ENCODE results near the gene DCLK2.

Gene DCLK2

GRCh38 chr4:150123087-150123486, 44.8 kb downstream of the DCLK2 start:
- DNase-seq = no peak

- no peak for DNase-seq
These were observed 45.8 kb downstream of the DCLK2 start for GRCh38 chr4:150123796-150124677.

GRCh38 chr4:150126201-150126863, 48.1 kb downstream of the DCLK2 start:
- DNase-seq = no peak

GRCh38 chr4:150126864-150127203, 48.6 kb downstream of the DCLK2 start:
- DNase-seq = no peak

GRCh38 chr4:150127757-150128156, 49.5 kb downstream of the DCLK2 start:
- no peak for DNase-seq

GRCh38 chr4:150130933-150131332, 52.7 kb downstream of the DCLK2 start:
- DNase-seq = no peak

GRCh38 chr4:150131581-150132228, 53.5 kb downstream of the DCLK2 start:
- DNase-seq = no peak

GRCh38 chr4:150133605-150134004, 55.4 kb downstream of the DCLK2 start:
- DNase-seq = no peak

GRCh38 chr4:150135134-150135772, 57.0 kb downstream of the DCLK2 start:
- DNase-seq = no peak

- DNase-seq = no peak
These were observed 57.8 kb downstream of the DCLK2 start for GRCh38 chr4:150136036-150136435.

GRCh38 chr4:150136481-150136880, 58.2 kb downstream of the DCLK2 start:
- no peak for DNase-seq

GRCh38 chr4:150139297-150139865, 61.1 kb downstream of the DCLK2 start:
- no peak for DNase-seq

GRCh38 chr4:150140774-150141400, 62.6 kb downstream of the DCLK2 start:
- no peak for DNase-seq

GRCh38 chr4:150141756-150142155, 63.5 kb downstream of the DCLK2 start:
- DNase-seq = no peak

GRCh38 chr4:150142831-150143230, 64.6 kb downstream of the DCLK2 start:
- no peak for DNase-seq

- no peak for DNase-seq
These were observed 67.1 kb downstream of the DCLK2 start for GRCh38 chr4:150145090-150145945.

- no peak for DNase-seq
These were observed 67.7 kb downstream of the DCLK2 start for GRCh38 chr4:150145946-150146340.

GRCh38 chr4:150149381-150149780, 71.1 kb downstream of the DCLK2 start:
- DNase-seq = no peak

- no peak for DNase-seq
These were observed 72.4 kb downstream of the DCLK2 start for GRCh38 chr4:150150629-150151062.

GRCh38 chr4:150152766-150153165, 74.5 kb downstream of the DCLK2 start:
- no peak for DNase-seq

- no peak for DNase-seq
These were observed 77.1 kb downstream of the DCLK2 start for GRCh38 chr4:150155391-150155790.

- no peak for DNase-seq
These were observed 78.3 kb downstream of the DCLK2 start for GRCh38 chr4:150156543-150156942.
